ENCODE results near the gene AOPEP.

GRCh38 chr9:94677929-94678328, 48.6 kb upstream of the AOPEP start:
- TF ChIP-seq CTCF (conservative IDR thresholded peaks at IDR 0.05), result no peak
- TF ChIP-seq ZFX (IDR thresholded peaks at IDR 0.05), result no peak
